ENCODE results near the gene KRT16. TPM values are rescaled to one million over a fixed set of nuclear protein-coding genes. Genes with fewer than 3 reads are reported as not detected.
"Not testable (repeated sequence)": the region's sequence is repeated elsewhere in the genome, so short reads cannot be mapped to it uniquely, and the experiment has no call there.

Gene KRT16
- total RNA-seq, 2 donors from 2014 or later = 4.0 to 6.7 TPM

DNA sequence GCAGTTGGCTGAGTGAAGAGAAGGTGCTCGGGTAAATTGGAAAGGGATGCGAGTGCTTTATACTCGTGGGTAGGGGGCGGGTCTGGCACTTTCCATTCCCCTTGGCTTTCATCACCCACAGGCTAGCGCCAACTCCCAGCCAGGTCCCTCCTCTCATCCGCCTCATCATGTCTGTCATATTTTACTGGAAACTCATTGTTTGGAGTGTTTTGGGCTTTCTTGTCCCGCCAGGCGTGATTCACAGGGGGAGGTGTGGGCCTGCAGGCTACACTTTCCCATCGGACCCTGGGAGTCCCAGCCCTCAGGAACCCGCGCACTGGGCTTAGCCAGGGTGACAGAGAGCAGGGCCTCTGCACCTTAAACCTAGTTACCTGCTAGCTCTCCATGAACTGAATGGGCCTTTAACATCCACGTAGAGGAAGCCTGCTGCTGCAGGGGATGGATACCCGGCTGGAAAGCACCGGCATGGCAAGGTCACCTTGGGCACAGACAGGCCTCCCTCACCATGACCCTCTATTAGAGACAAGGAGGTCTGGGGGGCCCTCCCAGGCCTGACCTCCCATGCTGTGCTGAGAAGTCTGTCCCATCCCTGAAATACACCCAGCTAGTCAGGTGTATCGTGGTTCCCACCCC is 25.6 kb downstream of the KRT16 start, which contains the start of gene KRT14:
KRT14 (minus strand) TSS at position 33 of the 633 bp plus-strand sequence. CDS start 61 bp downstream, outside the sequence.
- no peak for DNase-seq (ENCODE audit: low spot score)
- no peak for TF ChIP-seq POLR2AphosphoS5 (IDR thresholded peaks at IDR 0.05)
- TF ChIP-seq, protein P1, sequence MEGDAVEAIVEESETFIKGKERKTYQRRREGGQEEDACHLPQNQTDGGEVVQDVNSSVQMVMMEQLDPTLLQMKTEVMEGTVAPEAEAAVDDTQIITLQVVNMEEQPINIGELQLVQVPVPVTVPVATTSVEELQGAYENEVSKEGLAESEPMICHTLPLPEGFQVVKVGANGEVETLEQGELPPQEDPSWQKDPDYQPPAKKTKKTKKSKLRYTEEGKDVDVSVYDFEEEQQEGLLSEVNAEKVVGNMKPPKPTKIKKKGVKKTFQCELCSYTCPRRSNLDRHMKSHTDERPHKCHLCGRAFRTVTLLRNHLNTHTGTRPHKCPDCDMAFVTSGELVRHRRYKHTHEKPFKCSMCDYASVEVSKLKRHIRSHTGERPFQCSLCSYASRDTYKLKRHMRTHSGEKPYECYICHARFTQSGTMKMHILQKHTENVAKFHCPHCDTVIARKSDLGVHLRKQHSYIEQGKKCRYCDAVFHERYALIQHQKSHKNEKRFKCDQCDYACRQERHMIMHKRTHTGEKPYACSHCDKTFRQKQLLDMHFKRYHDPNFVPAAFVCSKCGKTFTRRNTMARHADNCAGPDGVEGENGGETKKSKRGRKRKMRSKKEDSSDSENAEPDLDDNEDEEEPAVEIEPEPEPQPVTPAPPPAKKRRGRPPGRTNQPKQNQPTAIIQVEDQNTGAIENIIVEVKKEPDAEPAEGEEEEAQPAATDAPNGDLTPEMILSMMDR (IDR thresholded peaks at IDR 0.05) = no peak
- no peak for TF ChIP-seq POLR2A (IDR thresholded peaks at IDR 0.05)
- Histone ChIP-seq H3K4me3 (no peak within 1 kb of the TSS), H3K27ac (no peak within 1 kb of the TSS), H3K36me3 (no peaks in the 10 kb centered on the region), H3K9me3 (no peaks in the 10 kb centered on the region), H3K27me3 (replicated peaks; ENCODE audit: insufficient read depth) (no peaks in the 10 kb centered on the region), H3K4me1 (replicated peaks) (no peaks in the 10 kb centered on the region)
- intact Hi-C loops (cut with DNase I) = no loop called here
- WGBS = 60% methylated on average over 15 of the region's 15 CpGs

DNA sequence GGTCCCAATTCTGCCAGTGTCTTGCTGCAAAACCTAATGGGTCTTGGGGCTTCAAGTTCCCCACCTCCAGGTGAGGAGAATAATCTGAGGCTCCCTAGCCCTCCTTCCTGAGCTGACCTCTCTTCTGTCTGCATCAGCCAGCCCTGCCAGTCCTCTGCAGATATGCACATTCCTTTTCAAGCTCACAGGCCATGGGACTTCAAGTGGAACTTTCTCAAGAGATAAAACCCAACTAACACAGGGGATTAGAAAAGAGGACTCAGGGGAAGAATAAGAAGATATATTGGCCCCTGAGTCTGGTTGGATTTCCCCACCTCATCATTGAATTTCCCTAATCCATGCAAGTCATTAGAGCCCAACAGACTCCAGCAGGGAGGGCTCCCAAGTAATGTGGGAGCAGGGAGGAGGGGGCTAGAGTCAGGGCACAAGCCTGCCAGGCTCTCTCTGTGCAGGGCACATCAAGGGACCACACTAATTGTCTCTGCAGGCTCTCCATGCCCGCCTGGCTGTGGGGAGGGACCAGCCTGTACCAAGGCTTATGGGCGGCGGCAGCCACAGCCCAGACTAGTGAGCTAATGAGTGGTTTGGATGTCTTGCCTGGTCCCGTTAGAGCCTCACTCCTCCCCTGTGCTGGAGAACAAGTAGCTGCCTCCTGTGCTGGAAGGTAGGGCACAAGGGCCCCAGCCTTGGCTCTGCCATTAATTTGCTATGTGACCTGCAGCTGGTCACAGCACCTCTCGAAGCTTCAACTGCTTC is 27.1 kb downstream of the KRT16 start:
- no peaks in the 10 kb centered on the region for H3K9me3 ChIP-seq
- H3K27ac ChIP-seq = no peak overlapping the region
- no peak overlapping the region for H3K4me3 ChIP-seq

DNA sequence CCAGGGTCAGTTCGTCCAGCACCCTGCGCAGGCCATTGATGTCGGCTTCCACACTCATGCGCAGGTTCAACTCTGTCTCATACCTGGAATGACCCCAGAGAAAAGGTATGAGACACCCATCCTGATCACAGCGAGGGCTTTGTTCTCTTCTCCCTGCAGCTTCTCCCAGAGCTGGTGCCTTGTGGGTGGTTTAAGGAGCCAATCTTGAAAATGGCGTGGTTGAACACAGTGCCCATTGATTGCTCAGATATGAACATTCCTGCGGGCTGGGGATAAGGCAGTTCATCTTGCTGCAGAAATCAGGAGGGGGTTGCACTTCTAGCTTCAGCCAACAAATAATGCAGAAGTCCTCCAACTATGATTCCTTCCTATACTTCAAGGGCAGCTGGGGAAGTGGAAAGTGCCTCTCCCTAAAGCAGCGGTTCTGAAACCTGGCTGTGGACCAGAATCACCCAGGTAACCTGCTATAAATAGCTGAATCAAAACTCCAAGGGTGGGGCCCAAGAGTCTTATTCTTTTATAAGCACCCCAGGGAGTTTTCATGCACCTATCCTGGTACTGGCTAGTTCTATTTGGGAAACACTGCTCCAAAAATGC is 28.1 kb downstream of the KRT16 start:
- H3K27me3 ChIP-seq (replicated peaks; ENCODE audit: insufficient read depth); H3K27ac ChIP-seq; H3K4me1 ChIP-seq (replicated peaks); intact Hi-C loops (cut with DNase I); H3K36me3 ChIP-seq; H3K9me3 ChIP-seq; H3K4me3 ChIP-seq; DNase-seq (ENCODE audit: low spot score): not testable (repeated sequence)
- 81% methylated on average over 8 of the region's 8 CpGs for WGBS

More for the DNA sequence above, 27.1 kb downstream of the KRT16 start:
- no peak for DNase-seq (ENCODE audit: low spot score)
- H3K27me3 ChIP-seq (replicated peaks; ENCODE audit: insufficient read depth) = no peaks in the 10 kb centered on the region
- intact Hi-C loops (cut with DNase I) = no loop called here
- no peaks in the 10 kb centered on the region for H3K4me1 ChIP-seq (replicated peaks)
- no peaks in the 10 kb centered on the region for H3K36me3 ChIP-seq
- WGBS = 70% methylated on average over 5 of the region's 5 CpGs
- TF ChIP-seq POLR2A (IDR thresholded peaks at IDR 0.05) = no peak
- TF ChIP-seq, protein P1 (IDR thresholded peaks at IDR 0.05) = no peak
- TF ChIP-seq POLR2AphosphoS5 (IDR thresholded peaks at IDR 0.05) = no peak

DNA sequence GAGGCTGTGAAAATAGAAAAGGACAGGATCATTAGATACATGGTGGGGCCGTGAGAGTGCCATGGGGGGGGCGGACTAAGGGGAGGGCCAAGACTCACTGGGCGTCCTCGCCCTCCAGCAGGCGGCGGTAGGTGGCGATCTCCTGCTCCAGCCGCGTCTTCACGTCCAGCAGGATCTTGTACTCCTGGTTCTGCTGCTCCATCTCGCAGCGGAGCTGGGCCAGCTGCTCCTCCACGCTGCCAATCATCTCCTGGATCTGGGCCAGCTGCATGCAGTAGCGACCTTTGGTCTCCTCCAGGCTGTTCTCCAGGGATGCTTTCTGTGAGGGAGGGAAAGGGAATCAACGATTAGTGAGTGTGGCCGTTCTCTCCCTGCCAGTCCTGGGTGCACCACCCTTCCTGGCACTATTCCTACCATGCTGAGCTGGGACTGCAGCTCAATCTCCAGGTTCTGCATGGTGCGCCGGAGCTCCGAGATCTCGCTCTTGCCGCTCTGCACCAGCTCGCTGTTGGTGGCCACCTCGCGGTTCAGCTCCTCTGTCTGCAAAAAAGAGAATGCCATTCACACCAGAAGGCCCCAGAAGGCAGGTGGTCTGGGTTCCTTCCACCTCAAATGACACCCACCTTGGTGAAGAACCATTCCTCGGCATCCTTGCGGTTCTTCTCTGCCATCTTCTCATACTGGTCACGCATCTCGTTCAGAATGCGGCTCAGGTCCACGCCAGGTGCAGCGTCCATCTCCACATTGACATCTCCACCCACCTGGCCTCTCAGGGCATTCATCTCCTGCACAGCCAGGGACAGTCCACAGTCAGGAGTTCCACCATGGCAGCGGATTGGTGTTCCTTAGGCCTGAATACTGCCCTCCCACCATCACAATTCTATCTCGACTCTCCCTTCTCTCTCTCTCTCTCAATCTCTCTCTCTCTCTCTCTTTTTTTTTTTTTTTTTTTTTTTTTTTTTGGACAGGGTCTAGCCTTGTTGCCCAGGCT is 29.1 kb downstream of the KRT16 start:
- H3K36me3 ChIP-seq = no peaks in the 10 kb centered on the region
- H3K27me3 ChIP-seq (replicated peaks; ENCODE audit: insufficient read depth) = no peaks in the 10 kb centered on the region
- no peaks in the 10 kb centered on the region for H3K4me1 ChIP-seq (replicated peaks)
- no peaks in the 10 kb centered on the region for H3K9me3 ChIP-seq
- H3K27ac ChIP-seq = no peak overlapping the region
- H3K4me3 ChIP-seq = no peak overlapping the region
- 79% methylated on average over 33 of the region's 33 CpGs for WGBS
- DNase-seq (ENCODE audit: low spot score) = no peak
- intact Hi-C loops (cut with DNase I) = no loop called here
- TF ChIP-seq, protein P1 (IDR thresholded peaks at IDR 0.05) = no peak
- no peak for TF ChIP-seq POLR2A (IDR thresholded peaks at IDR 0.05)
- TF ChIP-seq POLR2AphosphoS5 (IDR thresholded peaks at IDR 0.05) = no peak

DNA sequence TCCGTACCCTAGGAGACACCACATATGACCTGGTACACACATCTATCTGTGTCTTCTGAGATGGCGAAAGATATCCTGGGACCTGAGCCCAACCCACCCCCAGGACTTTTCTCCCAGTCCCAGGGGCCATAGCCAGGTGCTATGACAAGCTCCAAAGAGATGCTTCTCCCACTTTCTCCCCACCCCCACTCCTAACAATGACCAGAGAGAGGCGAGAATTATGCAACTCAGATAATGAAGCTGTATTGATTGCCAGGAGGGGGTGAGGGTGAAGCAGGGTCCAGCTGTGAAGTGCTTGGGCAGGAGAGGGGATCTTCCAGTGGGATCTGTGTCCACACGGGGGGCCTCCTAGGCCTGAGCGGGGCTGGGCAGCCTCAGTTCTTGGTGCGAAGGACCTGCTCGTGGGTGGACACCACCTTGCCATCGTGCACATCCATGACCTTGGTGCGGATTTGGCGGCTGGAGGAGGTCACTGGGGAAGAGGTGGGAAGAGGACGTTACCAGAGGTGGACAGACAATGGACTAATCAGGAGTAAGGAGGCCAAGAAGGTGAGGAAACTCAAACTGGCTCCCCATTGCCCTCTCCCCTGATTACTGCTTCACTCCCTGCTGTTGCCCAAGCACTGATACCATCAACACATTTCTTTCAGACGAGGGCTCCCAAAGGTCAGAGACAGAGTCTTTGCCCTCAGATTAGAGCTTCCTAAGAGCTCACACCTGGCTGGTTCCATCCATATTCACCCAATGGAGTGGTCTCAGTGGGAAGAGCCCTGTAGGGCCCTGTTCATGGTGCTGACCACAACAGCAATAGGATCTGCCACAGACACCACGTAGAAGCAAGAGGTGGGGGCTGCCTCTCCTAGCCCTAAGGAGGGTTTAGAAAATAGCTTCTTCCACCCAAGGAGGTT is 30.3 kb downstream of the KRT16 start:
- H3K36me3 ChIP-seq; H3K27me3 ChIP-seq (replicated peaks; ENCODE audit: insufficient read depth); H3K27ac ChIP-seq; DNase-seq (ENCODE audit: low spot score); H3K9me3 ChIP-seq; H3K4me1 ChIP-seq (replicated peaks); H3K4me3 ChIP-seq; intact Hi-C loops (cut with DNase I): not testable (repeated sequence)
- 91% methylated on average over 13 of the region's 13 CpGs for WGBS

All from prostate gland (tissue), 2 donors.